ENCODE results near the gene ITPRID2.

ITPRID2 gene

GRCh38 chr2:181882246-181883020 lies 9.1 kb upstream of the ITPRID2 start:
- no peak for DNase-seq

- no peak for DNase-seq
These were observed 6.9 kb upstream of the ITPRID2 start for GRCh38 chr2:181884601-181885000.

GRCh38 chr2:181885096-181885495 lies 6.4 kb upstream of the ITPRID2 start:
- DNase-seq, result no peak

- no peak for DNase-seq
These were observed 5.3 kb upstream of the ITPRID2 start for GRCh38 chr2:181886192-181886591.

- DNase-seq, result no peak
These were observed 4.5 kb upstream of the ITPRID2 start for GRCh38 chr2:181887045-181887444.

GRCh38 chr2:181889776-181890175 lies 1.8 kb upstream of the ITPRID2 start:
- DNase-seq, result no peak

- DNase-seq, result no peak
These were observed 1.3 kb upstream of the ITPRID2 start for GRCh38 chr2:181890271-181890670.

- DNase-seq, result peak; percentile 57 to 64
These were observed 652 bp downstream of the ITPRID2 start for GRCh38 chr2:181891966-181892798.

- DNase-seq, result no peak
These were observed 1.4 kb downstream of the ITPRID2 start for GRCh38 chr2:181892799-181893435.

GRCh38 chr2:181894381-181894780 lies 2.9 kb downstream of the ITPRID2 start:
- DNase-seq, result no peak

GRCh38 chr2:181895818-181896217 lies 4.3 kb downstream of the ITPRID2 start:
- no peak for DNase-seq

- no peak for DNase-seq
These were observed 4.8 kb downstream of the ITPRID2 start for GRCh38 chr2:181896286-181896685.

GRCh38 chr2:181900007-181900651 lies 8.6 kb downstream of the ITPRID2 start:
- no peak for DNase-seq

GRCh38 chr2:181902625-181903024 lies 11.1 kb downstream of the ITPRID2 start:
- DNase-seq, result no peak

GRCh38 chr2:181904022-181904632 lies 12.6 kb downstream of the ITPRID2 start:
- peak in 1 of 2 donors; percentile 56 for DNase-seq

GRCh38 chr2:181907057-181907456 lies 15.5 kb downstream of the ITPRID2 start:
- DNase-seq, result no peak

GRCh38 chr2:181907635-181908034 lies 16.1 kb downstream of the ITPRID2 start:
- no peak for DNase-seq

GRCh38 chr2:181910028-181910831 lies 18.7 kb downstream of the ITPRID2 start:
- no peak for DNase-seq

- no peak for DNase-seq
These were observed 20.3 kb downstream of the ITPRID2 start for GRCh38 chr2:181911830-181912229.

GRCh38 chr2:181915102-181915501 lies 23.6 kb downstream of the ITPRID2 start:
- DNase-seq, result no peak

Data from CD4-positive, alpha-beta T cell treated with Interleukin-4 for 1 hour (primary cell).